SKM-1 (cell line): ENCODE measurements around the gene LENEP.

Experiments used
- DNase-seq: peaks from one replicate; lab custom pipeline; 2025; ENCODE audit not compliant: unreplicated experiment; lab: John Stamatoyannopoulos, UW

LENEP gene

GRCh38 chr1:154960446-154961136 is 32.8 kb upstream of the LENEP start:
- no peak for DNase-seq

- DNase-seq: peak; percentile 59
Observed at GRCh38 chr1:154961207-154962155, 31.9 kb upstream of the LENEP start, which contains the start of gene PYGO2. TSS of gene PYGO2 (minus strand) at chr1:154961782. CDS start at chr1:154961576, 206 bp downstream.

GRCh38 chr1:154962156-154962749 is 31.1 kb upstream of the LENEP start:
- no peak for DNase-seq

- no peak for DNase-seq
Observed at GRCh38 chr1:154962795-154963330, 30.5 kb upstream of the LENEP start.

GRCh38 chr1:154963643-154964042 is 29.7 kb upstream of the LENEP start:
- no peak for DNase-seq

GRCh38 chr1:154964359-154964758 is 29.0 kb upstream of the LENEP start:
- DNase-seq: no peak

GRCh38 chr1:154966111-154966510 is 27.3 kb upstream of the LENEP start:
- no peak for DNase-seq

GRCh38 chr1:154967331-154967950 is 25.9 kb upstream of the LENEP start:
- no peak for DNase-seq

- DNase-seq: no peak
Observed at GRCh38 chr1:154968731-154969130, 24.7 kb upstream of the LENEP start.

GRCh38 chr1:154969246-154969645 is 24.1 kb upstream of the LENEP start:
- DNase-seq: no peak

GRCh38 chr1:154969860-154970452 is 23.4 kb upstream of the LENEP start:
- no peak for DNase-seq

GRCh38 chr1:154970631-154971340 is 22.6 kb upstream of the LENEP start, which contains the start of gene SHC1:
TSS of gene SHC1 (minus strand) at chr1:154970747. CDS start at chr1:154970526, 221 bp downstream.
- no peak for DNase-seq

GRCh38 chr1:154971341-154971998 is 21.9 kb upstream of the LENEP start:
- DNase-seq: no peak

- DNase-seq: no peak
Observed at GRCh38 chr1:154972213-154972516, 21.2 kb upstream of the LENEP start.

GRCh38 chr1:154972517-154973343 is 20.7 kb upstream of the LENEP start:
- DNase-seq: no peak

GRCh38 chr1:154973344-154974101 is 19.9 kb upstream of the LENEP start:
- peak; percentile 98 for DNase-seq

- DNase-seq: peak; percentile 100
Observed at GRCh38 chr1:154974102-154974807, 19.1 kb upstream of the LENEP start, which contains the start of gene CKS1B. TSS of gene CKS1B (plus strand) at chr1:154974681. CDS start at chr1:154974746, 65 bp downstream.
